GM18951 (cell line): ENCODE data around the gene RASGEF1B.

Experiments
- POLR2A ChIP-seq: IDR thresholded peaks from 4 replicates; pipeline ENCODE4 v1.6.1; 2011; ENCODE audit warnings: mild to moderate bottlenecking; ENCODE audit not compliant: insufficient read length, insufficient read depth; ENCODE audit errors: extremely low read depth
- in situ Hi-C: fragments of 300-500 bp; cut with MboI; formaldehyde crosslinking; loops from one replicate; pipeline ENCODE4 v1.12.0; 2022; ENCODE audit warnings: low sequenced_read_pairs, mixed read lengths, inconsistent platforms; ENCODE audit not compliant: unreplicated experiment

The RASGEF1B gene

DNA sequence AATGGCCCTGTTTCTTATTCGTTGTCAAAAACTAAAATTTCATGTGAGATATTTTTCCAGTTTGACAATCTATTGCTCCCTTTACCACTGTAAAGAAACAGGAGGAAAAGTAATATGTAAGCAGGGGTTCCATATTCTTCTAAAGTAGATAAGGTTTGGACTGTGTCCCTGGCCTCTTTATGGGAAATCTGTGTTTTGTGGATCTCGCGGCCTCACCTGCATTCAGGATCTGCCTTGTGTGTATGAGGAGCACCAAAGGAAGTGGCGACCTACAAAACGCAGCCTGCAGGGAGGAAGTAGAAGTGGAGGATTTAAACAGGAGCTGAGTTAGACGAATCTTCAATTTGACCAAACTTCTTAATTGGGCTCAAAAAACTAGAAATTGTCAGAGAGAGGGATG, 67.0 kb downstream of the RASGEF1B start:
- no peak for TF ChIP-seq POLR2A
- in situ Hi-C loops, result loop anchor here (25.0 kb wide), 1 partner anchor 808 kb away; no protein-coding TSS in a partner anchor

DNA sequence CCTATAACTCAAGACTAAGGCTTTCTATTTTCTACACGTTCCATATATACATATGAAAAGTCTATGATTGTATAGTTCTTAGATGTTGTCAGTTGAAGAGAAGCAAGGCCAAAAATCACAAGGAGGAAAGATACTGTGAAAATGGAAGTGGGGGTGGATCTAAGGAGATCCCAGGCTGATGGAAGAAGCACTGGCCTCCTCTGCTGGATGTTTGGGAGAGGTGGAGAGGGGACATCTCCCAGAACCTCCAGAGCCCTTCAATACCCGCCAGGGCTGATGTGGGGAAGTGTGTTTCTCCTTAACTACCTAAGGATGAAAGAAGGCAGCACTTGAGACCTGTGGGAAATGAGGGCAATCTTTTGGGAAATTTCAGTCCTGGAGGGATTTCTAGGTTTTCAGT, 67.4 kb downstream of the RASGEF1B start:
- TF ChIP-seq POLR2A, result no peak
- in situ Hi-C loops, result loop anchor here (25.0 kb wide), 1 partner anchor 808 kb away; no protein-coding TSS in a partner anchor

DNA sequence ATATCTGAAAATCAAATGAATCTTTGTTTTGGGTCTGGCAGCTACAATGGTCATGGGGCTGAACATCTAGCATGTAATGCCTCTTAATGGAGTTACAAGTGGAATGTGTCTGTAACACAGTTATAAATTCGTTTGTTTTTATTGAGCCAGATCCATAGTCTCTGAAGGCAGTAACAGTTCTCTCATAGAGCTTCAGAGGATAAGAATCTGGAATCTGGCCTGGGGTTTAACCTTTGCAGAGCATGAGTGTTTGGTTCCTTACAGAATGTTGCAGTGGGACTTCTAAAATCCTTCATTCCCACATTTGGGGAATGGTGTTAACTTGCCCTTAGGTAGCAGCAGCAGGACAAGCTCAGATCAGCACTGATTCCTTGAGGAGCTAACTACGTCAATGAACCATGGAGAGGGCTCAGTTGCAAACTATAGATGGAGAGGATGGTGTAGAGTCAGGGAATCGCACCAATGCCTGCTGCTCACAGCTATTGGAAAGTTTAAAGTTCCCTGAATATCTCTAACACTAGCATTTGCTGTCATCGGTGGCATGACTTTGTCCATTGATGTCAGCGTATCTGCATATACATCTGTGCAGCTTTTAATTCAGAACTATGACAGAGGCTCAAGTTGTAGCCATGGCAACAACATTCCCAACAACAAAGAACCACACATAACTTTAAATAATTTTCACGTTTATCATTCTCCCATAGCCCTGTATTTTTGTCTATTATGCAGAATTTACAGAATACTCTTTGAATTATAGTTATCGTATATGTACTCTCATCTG, 72.2 kb downstream of the RASGEF1B start:
- in situ Hi-C loops, result loop anchor here (25.0 kb wide), 1 partner anchor 813 kb away; no protein-coding TSS in a partner anchor
- no peak for TF ChIP-seq POLR2A

DNA sequence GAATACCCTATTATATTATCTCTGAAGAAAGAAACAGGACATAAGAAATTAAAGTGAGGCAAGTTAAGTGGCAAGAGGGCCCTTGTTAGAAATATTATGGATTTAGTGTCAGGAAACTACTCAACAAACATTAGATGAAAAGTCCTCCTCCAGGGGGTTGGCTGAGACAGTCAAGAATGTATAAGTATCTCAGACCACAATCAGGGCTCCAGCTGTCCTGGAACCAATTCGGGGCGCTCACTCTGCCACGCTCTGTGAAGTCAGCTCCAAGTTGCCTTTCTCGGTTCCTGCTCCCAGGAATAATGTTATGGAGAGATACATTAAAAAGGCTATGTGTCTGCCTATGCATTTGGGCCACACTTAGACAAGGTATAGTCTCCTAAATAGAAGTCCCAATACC, 73.3 kb downstream of the RASGEF1B start:
- in situ Hi-C loops, result no loop called here

GRCh38 chr4:81397635-81398034, 74.1 kb downstream of the RASGEF1B start:
- in situ Hi-C loops, result no loop called here
- no peak for TF ChIP-seq POLR2A

More for the DNA sequence above, 73.3 kb downstream of the RASGEF1B start:
- no peak for TF ChIP-seq POLR2A

- no peak for TF ChIP-seq POLR2A
- in situ Hi-C loops, result no loop called here
Measured at GRCh38 chr4:81395239-81395638, 76.5 kb downstream of the RASGEF1B start.

GRCh38 chr4:81392164-81392563, 79.5 kb downstream of the RASGEF1B start:
- in situ Hi-C loops, result no loop called here

DNA sequence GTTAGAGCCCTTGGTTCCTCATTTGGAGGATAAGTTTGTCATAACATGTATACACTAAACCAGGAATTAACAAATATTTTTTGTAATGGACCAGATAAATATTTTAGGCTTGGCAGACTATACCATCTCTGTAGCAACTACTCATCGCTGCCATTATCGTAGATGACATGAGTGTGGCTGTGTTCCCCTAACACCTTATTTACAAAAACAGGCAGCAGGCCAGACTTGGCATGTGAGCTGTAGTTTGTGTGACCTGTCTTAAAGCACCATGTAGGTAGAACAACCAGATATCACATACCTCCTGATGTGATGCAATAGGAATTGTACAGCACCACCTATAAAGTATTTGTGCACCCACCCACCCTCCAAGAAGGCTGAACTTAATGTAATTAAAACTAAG, 82.0 kb downstream of the RASGEF1B start:
- no peak for TF ChIP-seq POLR2A
- in situ Hi-C loops, result no loop called here

More at GRCh38 chr4:81392164-81392563, 79.5 kb downstream of the RASGEF1B start:
- no peak for TF ChIP-seq POLR2A

DNA sequence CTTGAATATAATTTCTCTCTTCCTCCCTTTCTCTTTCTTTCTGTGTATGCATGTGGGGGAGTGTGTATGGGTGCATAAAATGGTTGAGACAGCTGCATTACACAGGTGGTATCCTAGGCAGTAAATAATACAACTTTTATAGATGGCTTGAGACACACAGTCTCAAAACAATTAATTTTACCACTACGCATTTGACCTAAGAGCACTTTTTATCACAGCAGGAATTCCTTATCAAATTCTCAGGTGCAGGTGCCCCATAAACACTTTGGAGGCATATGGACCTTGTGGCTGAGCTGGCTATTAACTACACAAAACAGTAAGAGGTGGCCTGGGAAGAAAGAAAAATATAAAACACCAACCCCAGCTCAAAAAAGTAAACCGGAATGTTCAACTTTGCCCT, 91.3 kb downstream of the RASGEF1B start:
- in situ Hi-C loops, result no loop called here
- TF ChIP-seq POLR2A, result no peak

DNA sequence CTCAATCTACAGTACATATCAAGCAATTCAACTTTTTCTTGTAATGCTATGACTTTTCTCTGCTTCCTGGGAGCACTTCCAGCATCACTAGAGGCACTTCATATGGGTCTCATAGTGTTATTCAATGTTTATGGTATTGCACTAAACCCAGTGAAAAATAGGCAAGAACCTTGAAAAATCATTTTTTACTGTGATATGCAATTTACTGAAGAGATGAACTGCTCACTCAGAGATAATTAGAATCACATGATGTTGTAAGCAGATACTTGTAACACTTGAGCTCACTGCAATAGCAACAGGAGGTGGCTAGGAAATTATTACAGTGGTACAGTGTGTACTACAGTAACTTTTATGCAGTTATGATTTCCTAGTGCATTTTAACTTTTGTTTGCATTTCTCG, 93.3 kb downstream of the RASGEF1B start:
- in situ Hi-C loops, result no loop called here
- no peak for TF ChIP-seq POLR2A

DNA sequence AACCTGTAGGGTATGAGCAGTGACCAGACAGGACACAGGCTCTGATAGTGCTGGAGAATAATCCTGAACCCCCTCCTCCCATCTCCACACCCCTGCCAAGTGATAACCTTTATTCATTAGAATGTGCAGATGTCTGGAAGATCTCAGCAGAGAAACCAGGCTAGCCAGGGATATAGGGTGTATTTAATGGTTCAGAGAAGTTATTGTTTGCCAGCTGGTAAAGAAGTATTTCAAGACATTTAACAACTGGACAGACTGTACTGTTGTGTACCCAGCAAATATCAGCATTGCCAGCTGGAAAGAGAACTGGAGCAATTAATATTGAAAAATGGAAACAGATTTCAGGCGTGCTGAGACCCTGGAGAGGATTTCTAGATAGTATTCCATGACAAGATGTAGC, 94.5 kb downstream of the RASGEF1B start:
- no peak for TF ChIP-seq POLR2A
- in situ Hi-C loops, result no loop called here

GRCh38 chr4:81376720-81377119, 95.0 kb downstream of the RASGEF1B start:
- in situ Hi-C loops, result no loop called here
- no peak for TF ChIP-seq POLR2A
